Measurements from ENCODE around the gene CEACAM1. TPM values are rescaled to one million over a fixed set of nuclear protein-coding genes. Genes with fewer than 3 reads are reported as not detected.
A peak's percentile ranks its signal among the peaks of the same experiment; 100 is the strongest.
"Not testable (repeated sequence)": the region's sequence is repeated elsewhere in the genome, so short reads cannot be mapped to it uniquely, and the experiment has no call there.

The CEACAM1 gene
- polyA plus RNA-seq, 6 donors from 2014 or later: 2.8 to 4.3 (median 3.4) TPM; not detected in 1

DNA sequence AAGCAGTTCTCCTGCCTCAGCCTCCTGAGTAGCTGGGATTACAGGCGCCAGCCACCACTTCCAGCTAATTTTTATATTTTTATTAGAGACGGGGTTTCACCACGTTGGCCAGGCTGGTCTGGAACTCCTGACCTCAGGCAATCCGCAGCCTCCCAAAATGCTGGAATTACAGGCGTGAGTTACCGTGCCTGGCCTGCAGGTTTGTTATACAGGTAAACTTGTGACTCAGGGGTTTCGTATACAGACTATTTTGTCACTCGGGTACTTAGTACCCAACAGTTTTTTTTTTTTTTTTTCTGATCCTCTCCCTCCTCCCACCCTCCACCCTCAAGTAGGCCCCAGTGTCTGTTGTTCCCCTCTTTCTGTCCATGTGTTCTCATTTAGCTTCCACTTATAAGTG lies 67.0 kb downstream of the CEACAM1 start:
- H3K36me3 Mint-ChIP-seq; ATAC-seq (ENCODE audit: low read depth in 2 of 2); H3K27me3 Mint-ChIP-seq; H3K4me3 Mint-ChIP-seq; H3K27ac Mint-ChIP-seq; DNase-seq; H3K9me3 Mint-ChIP-seq: not testable (repeated sequence)
- peaks cover 22 to 40% (median 27%) of the 10 kb centered on the region in 3 donors for H3K4me1 Mint-ChIP-seq

DNA sequence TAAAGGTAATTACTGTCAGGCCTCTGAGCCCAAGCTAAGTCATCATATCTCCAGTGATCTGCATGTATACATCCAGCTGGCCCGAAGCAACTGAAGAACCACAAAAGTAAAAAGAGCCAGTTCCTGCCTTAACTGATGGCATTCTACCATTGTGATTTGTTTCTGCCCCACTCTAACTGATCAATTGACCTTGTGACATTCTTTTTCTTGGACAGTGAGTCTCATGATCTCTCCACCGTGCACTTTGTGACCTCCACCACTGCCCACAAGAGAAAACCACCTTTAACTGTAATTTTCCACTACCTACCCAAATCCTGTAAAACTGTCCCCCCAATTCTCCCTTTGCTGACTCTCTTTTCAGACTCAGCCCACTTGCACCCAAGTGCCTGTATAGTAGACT lies 68.4 kb downstream of the CEACAM1 start:
- Mint-ChIP-seq H3K4me3 (no peak overlapping the region), H3K4me1 (peaks cover 21 to 32% (median 24%) of the 10 kb centered on the region in 3 donors), H3K27me3 (no peaks in the 10 kb centered on the region), H3K27ac (peak overlapping the region in 1 of 6 donors; percentile 4), H3K9me3 (no peaks in the 10 kb centered on the region), H3K36me3 (no peaks in the 10 kb centered on the region)
- DNase-seq (no peak), ATAC-seq (ENCODE audit: low read depth in 2 of 2) (no peak)

Other genes with a start within 250 kb of the CEACAM1 start
- gene PRR19, start 226.3 kb downstream of the CEACAM1 start, polyA plus RNA-seq (ENCODE audit: low read depth in 6 of 6): under 1 TPM in 3 of 6 donors, not detected in 3; 0.25 to 0.51 (median 0.34) TPM
- gene PAFAH1B3, start 225.9 kb downstream of the CEACAM1 start, polyA plus RNA-seq (ENCODE audit: low read depth in 6 of 6): 10 to 100 TPM; 12.3 to 25.9 (median 24.4) TPM
- not detected for gene TMEM145, start 215.2 kb downstream of the CEACAM1 start, polyA plus RNA-seq (ENCODE audit: low read depth in 6 of 6)
- gene MEGF8, start 202.8 kb downstream of the CEACAM1 start, polyA plus RNA-seq (ENCODE audit: low read depth in 6 of 6): 1 to 10 TPM in 1 of 6 donors, under 1 TPM in 4, not detected in 1; 0.34 to 1.5 (median 0.45) TPM
- 10 to 100 TPM; 24.1 to 53.3 (median 37.7) TPM for gene CNFN, start 138.2 kb downstream of the CEACAM1 start, polyA plus RNA-seq (ENCODE audit: low read depth in 6 of 6)
- 10 to 100 TPM in 4 of 6 donors, 1 to 10 TPM in 2; 7.2 to 16.5 (median 11.6) TPM for gene LIPE, start 101.1 kb downstream of the CEACAM1 start, polyA plus RNA-seq (ENCODE audit: low read depth in 6 of 6)
- gene CXCL17, start 85.5 kb downstream of the CEACAM1 start, polyA plus RNA-seq (ENCODE audit: low read depth in 6 of 6): not detected
- not detected for gene CEACAM8, start 66.4 kb upstream of the CEACAM1 start, polyA plus RNA-seq (ENCODE audit: low read depth in 6 of 6)
- gene PSG3, start 212.0 kb upstream of the CEACAM1 start, polyA plus RNA-seq (ENCODE audit: low read depth in 6 of 6): not detected
- not detected for gene PSG8, start 237.2 kb upstream of the CEACAM1 start, polyA plus RNA-seq (ENCODE audit: low read depth in 6 of 6)